HL-60 (cell line): ENCODE measurements around the gene CHFR.

Experiments
- POLR2AphosphoS5 ChIP-seq: IDR thresholded peaks from 2 replicates; pipeline ENCODE4 v1.6.1; 2012; ENCODE audit warnings: low read depth
- SPI1 ChIP-seq: IDR thresholded peaks from 2 replicates; pipeline ENCODE4 v1.6.1; 2012; ENCODE audit warnings: low read depth, mild to moderate bottlenecking, borderline replicate concordance
- TF ChIP-seq, protein P1 (sequence below): IDR thresholded peaks from one replicate; pipeline ENCODE4 v1.5.1; 2011; ENCODE audit warnings: low read length, control low read depth, inconsistent platforms; ENCODE audit not compliant: insufficient read depth
- TF ChIP-seq, protein P2 (sequence below): IDR thresholded peaks from 2 replicates; pipeline ENCODE4 v1.6.1; 2012; ENCODE audit warnings: low read depth; ENCODE audit not compliant: insufficient replicate concordance

DNA sequence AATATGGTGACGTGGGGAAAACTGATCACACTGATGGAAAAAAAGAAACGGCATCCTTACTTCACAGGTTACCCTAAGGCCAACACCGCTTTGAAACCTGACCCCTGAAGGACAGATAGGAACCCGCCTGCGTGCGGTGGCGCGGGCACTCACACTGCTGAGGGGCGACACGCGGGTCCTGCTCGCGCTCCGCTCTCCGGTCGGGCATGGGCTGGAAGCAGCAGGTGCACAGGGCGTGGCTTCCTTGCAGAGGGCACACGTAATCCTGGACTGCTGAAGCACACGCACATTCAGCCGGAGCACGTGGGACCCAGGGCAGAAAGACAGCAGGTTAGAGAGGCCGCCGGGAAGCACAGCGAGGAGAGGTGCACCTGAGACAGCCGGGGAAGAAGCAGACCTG is 35.9 kb downstream of the CHFR start:
- TF ChIP-seq, protein P1, sequence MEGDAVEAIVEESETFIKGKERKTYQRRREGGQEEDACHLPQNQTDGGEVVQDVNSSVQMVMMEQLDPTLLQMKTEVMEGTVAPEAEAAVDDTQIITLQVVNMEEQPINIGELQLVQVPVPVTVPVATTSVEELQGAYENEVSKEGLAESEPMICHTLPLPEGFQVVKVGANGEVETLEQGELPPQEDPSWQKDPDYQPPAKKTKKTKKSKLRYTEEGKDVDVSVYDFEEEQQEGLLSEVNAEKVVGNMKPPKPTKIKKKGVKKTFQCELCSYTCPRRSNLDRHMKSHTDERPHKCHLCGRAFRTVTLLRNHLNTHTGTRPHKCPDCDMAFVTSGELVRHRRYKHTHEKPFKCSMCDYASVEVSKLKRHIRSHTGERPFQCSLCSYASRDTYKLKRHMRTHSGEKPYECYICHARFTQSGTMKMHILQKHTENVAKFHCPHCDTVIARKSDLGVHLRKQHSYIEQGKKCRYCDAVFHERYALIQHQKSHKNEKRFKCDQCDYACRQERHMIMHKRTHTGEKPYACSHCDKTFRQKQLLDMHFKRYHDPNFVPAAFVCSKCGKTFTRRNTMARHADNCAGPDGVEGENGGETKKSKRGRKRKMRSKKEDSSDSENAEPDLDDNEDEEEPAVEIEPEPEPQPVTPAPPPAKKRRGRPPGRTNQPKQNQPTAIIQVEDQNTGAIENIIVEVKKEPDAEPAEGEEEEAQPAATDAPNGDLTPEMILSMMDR: no peak
- TF ChIP-seq POLR2AphosphoS5 (no peak), SPI1 (no peak)
- TF ChIP-seq, protein P2, sequence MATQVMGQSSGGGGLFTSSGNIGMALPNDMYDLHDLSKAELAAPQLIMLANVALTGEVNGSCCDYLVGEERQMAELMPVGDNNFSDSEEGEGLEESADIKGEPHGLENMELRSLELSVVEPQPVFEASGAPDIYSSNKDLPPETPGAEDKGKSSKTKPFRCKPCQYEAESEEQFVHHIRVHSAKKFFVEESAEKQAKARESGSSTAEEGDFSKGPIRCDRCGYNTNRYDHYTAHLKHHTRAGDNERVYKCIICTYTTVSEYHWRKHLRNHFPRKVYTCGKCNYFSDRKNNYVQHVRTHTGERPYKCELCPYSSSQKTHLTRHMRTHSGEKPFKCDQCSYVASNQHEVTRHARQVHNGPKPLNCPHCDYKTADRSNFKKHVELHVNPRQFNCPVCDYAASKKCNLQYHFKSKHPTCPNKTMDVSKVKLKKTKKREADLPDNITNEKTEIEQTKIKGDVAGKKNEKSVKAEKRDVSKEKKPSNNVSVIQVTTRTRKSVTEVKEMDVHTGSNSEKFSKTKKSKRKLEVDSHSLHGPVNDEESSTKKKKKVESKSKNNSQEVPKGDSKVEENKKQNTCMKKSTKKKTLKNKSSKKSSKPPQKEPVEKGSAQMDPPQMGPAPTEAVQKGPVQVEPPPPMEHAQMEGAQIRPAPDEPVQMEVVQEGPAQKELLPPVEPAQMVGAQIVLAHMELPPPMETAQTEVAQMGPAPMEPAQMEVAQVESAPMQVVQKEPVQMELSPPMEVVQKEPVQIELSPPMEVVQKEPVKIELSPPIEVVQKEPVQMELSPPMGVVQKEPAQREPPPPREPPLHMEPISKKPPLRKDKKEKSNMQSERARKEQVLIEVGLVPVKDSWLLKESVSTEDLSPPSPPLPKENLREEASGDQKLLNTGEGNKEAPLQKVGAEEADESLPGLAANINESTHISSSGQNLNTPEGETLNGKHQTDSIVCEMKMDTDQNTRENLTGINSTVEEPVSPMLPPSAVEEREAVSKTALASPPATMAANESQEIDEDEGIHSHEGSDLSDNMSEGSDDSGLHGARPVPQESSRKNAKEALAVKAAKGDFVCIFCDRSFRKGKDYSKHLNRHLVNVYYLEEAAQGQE: no peak
